ENCODE data around the gene TRPV6.

The TRPV6 gene

DNA sequence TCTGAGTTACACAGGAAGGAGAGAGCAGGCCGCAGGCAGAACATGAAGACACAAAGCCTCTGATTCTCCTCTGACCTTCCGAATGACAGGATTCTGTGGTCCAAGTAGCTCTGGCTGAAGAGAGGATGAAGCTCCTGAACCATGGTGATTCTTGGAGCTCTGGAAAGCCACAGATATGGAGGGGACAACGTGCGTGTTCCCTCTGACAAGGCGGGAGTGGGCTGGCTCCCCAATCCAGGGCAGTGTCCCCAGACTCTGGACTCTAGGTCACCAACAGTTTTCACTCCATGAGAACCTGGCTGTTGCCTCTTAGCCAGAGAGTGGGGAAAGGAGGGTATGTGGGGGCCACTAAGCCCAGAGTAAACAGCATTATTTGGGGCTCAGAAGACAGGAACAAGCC lies 7.4 kb upstream of the TRPV6 start:
- Histone ChIP-seq H3K27ac (ENCODE audit: low read length) (no peak overlapping the region), H3K27me3 (ENCODE audit: control insufficient read depth, insufficient read depth, low read length) (no peaks in the 10 kb centered on the region), H3K4me1 (ENCODE audit: control insufficient read depth, low read depth, low read length) (no peaks in the 10 kb centered on the region), H3K4me3 (ENCODE audit: low read length) (no peak overlapping the region), H3K9ac (ENCODE audit: low read length) (no peak overlapping the region), H3K9me3 (ENCODE audit: control insufficient read depth, low read depth, low read length) (no peaks in the 10 kb centered on the region), H3K36me3 (ENCODE audit: control insufficient read depth, low read depth, low read length) (no peaks in the 10 kb centered on the region)

DNA sequence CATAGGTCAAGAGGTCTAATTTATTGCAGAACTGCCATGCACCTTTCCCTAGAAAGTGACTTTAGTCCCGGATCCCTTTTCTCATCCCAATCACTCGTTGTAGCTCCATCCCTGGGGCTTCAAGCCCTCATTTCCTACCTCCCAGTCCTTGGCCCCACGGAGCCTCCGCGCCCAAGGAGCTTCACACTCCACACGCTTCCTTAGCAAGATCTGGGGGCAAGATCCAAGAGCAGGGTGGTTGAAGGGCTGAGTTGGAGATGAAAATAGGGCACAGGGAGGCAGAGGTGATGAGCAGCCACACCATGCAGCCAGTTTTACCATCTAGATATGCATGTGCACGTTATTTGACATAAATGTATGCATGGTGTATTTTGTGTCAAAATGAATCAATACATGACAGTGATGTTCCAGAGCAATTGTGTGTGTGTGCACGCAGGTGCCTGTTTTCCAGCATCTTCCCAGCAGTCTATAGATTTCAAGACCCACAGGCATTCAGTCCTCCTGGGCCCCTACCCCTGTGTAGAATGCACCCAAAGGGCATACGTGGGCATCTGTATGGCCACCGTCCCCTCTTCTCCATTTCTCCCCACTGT lies 6.0 kb upstream of the TRPV6 start:
- no peak overlapping the region for H3K4me3 ChIP-seq (ENCODE audit: low read length)
- no peaks in the 10 kb centered on the region for H3K9me3 ChIP-seq (ENCODE audit: control insufficient read depth, low read depth, low read length)
- H3K27ac ChIP-seq (ENCODE audit: low read length), result no peak overlapping the region
- H3K4me1 ChIP-seq (ENCODE audit: control insufficient read depth, low read depth, low read length), result no peaks in the 10 kb centered on the region
- no peaks in the 10 kb centered on the region for H3K27me3 ChIP-seq (ENCODE audit: control insufficient read depth, insufficient read depth, low read length)
- H3K36me3 ChIP-seq (ENCODE audit: control insufficient read depth, low read depth, low read length), result no peaks in the 10 kb centered on the region
- H3K9ac ChIP-seq (ENCODE audit: low read length), result no peak overlapping the region

DNA sequence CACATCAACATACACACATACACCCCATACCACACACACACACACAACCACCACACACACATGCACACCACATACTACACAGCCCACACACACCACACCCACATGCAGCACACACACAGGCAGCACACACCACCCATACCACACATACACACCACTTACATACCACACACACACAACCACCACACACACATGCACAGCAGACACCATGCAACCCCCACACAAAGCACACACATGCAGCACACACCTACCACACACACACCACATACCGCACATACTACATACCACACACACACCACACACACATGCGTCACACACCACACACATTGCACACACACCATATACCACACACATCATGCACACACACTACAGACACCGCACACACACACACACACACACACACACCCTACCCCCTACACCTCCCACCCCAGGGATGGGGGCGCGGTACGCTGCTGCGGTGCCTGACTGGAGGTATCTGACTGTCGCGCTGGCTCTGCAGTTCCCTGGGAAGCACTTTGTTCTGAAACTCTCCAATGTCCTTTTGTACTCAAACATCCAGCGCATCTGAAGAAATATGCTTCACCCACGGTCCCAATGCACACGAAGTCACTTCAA lies 5.4 kb upstream of the TRPV6 start:
- no peaks in the 10 kb centered on the region for H3K9me3 ChIP-seq (ENCODE audit: control insufficient read depth, low read depth, low read length)
- H3K9ac ChIP-seq (ENCODE audit: low read length), result no peak overlapping the region
- H3K27me3 ChIP-seq (ENCODE audit: control insufficient read depth, insufficient read depth, low read length), result no peaks in the 10 kb centered on the region
- H3K27ac ChIP-seq (ENCODE audit: low read length), result no peak overlapping the region
- no peaks in the 10 kb centered on the region for H3K4me1 ChIP-seq (ENCODE audit: control insufficient read depth, low read depth, low read length)
- no peak overlapping the region for H3K4me3 ChIP-seq (ENCODE audit: low read length)
- no peaks in the 10 kb centered on the region for H3K36me3 ChIP-seq (ENCODE audit: control insufficient read depth, low read depth, low read length)

DNA sequence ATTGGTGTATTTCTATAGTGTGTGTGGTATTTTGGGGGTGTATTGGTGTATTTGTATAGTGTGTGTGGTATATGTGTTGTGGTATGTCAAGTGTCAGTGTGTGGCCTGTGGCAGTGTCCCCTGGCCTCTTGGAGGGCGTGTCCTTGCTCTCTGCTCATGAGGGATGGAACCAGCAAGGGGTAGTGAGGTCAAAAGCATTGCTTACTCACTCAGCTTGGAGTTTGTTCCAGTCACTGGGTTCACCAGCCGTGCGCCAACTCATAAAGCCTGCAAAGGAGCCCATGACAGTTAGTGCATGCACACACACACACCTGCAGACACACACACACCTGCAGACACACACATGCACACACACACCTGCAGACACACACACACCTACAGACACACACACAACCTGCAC lies 4.3 kb upstream of the TRPV6 start:
- no peak overlapping the region for H3K27ac ChIP-seq (ENCODE audit: low read length)
- H3K9ac ChIP-seq (ENCODE audit: low read length), result no peak overlapping the region
- H3K4me3 ChIP-seq (ENCODE audit: low read length), result no peak overlapping the region
- no peaks in the 10 kb centered on the region for H3K9me3 ChIP-seq (ENCODE audit: control insufficient read depth, low read depth, low read length)
- H3K36me3 ChIP-seq (ENCODE audit: control insufficient read depth, low read depth, low read length), result no peaks in the 10 kb centered on the region
- H3K27me3 ChIP-seq (ENCODE audit: control insufficient read depth, insufficient read depth, low read length), result no peaks in the 10 kb centered on the region
- H3K4me1 ChIP-seq (ENCODE audit: control insufficient read depth, low read depth, low read length), result no peaks in the 10 kb centered on the region

DNA sequence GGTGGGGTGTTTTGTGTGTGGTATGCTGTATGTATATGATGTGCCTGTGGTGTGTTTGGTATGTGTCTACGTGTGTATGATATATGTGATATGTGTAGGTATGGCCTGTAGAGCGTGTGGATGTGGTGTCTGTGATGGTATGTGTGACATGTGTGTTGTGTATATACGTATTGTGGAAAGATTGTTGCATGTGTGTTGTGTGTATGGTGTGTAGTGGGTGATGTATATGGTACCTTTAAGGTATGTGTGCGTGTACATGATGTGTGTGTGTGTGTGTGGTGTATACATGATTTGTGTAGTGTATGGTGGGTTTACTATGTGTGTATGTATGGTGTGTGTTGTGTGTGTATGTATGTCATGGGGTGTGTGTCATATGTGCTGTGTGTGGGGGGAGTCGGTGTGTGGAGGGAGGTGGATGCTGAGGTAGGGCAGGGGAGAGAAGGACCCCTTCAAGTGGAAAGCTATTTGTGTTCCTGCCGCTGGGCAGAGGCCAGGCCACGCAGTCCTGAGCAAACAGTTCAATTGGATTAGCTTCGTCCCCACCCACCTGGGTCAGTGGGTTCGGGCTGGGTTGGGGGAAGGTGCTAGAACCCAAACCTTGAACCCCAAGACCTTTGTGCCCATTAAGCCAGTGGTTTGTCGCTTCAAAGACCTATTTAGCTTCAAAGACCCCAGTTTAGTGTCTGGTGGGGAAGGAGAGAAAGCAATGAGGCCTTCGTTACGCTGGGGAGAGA lies 1.9 kb upstream of the TRPV6 start:
- Histone ChIP-seq H3K36me3 (ENCODE audit: control insufficient read depth, low read depth, low read length) (no peaks in the 10 kb centered on the region), H3K27ac (ENCODE audit: low read length) (no peak overlapping the region), H3K4me3 (ENCODE audit: low read length) (no peak overlapping the region), H3K9ac (ENCODE audit: low read length) (no peak overlapping the region), H3K9me3 (ENCODE audit: control insufficient read depth, low read depth, low read length) (no peaks in the 10 kb centered on the region), H3K27me3 (ENCODE audit: control insufficient read depth, insufficient read depth, low read length) (no peaks in the 10 kb centered on the region), H3K4me1 (ENCODE audit: control insufficient read depth, low read depth, low read length) (no peaks in the 10 kb centered on the region)

DNA sequence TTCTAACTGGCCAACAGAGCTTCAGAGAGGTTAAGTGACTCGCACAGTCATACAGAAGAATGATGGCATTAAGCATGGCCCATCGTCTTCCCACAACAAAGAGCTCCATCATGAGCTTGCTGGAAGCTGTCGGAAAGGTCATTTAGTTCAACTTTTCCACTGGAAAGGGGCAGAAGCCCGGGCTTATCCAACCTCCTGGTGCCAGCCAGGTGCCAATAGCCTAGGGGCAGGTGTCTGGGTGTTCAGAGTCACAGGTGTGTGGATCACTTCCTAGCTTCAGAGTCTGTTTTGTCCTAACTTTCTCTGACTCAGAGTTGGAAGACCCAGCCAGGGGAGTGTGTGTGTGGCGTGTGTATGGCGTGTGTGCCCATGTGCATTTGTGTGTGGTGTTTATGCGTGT lies 1.3 kb upstream of the TRPV6 start:
- Histone ChIP-seq H3K9me3 (ENCODE audit: control insufficient read depth, low read depth, low read length) (no peaks in the 10 kb centered on the region), H3K27me3 (ENCODE audit: control insufficient read depth, insufficient read depth, low read length) (no peaks in the 10 kb centered on the region), H3K27ac (ENCODE audit: low read length) (no peak overlapping the region), H3K4me3 (ENCODE audit: low read length) (no peak overlapping the region), H3K4me1 (ENCODE audit: control insufficient read depth, low read depth, low read length) (no peaks in the 10 kb centered on the region), H3K36me3 (ENCODE audit: control insufficient read depth, low read depth, low read length) (no peaks in the 10 kb centered on the region), H3K9ac (ENCODE audit: low read length) (no peak overlapping the region)

DNA sequence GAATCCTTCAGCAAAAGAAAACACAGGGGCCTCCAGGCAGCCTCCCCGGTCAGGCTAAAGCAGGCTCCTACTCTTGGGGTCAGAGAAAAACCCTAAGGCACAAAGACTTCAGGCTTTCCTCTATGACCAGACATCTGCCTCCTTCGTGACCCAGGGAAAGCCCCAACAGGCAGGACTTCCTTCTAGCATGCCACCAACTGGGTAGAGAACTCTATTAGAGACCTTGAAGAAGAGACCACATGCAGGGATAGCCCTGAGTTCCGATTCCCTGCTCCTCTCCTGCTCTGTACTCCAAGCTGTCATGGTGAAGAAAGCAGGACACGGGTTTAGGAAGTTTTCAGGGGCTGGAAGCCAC lies 1.3 kb downstream of the TRPV6 start:
- Histone ChIP-seq H3K9me3 (ENCODE audit: control insufficient read depth, low read depth, low read length) (no peaks in the 10 kb centered on the region), H3K27me3 (ENCODE audit: control insufficient read depth, insufficient read depth, low read length) (no peaks in the 10 kb centered on the region), H3K36me3 (ENCODE audit: control insufficient read depth, low read depth, low read length) (no peaks in the 10 kb centered on the region), H3K4me3 (ENCODE audit: low read length) (no peak overlapping the region), H3K27ac (ENCODE audit: low read length) (no peak overlapping the region), H3K9ac (ENCODE audit: low read length) (no peak overlapping the region), H3K4me1 (ENCODE audit: control insufficient read depth, low read depth, low read length) (no peaks in the 10 kb centered on the region)

DNA sequence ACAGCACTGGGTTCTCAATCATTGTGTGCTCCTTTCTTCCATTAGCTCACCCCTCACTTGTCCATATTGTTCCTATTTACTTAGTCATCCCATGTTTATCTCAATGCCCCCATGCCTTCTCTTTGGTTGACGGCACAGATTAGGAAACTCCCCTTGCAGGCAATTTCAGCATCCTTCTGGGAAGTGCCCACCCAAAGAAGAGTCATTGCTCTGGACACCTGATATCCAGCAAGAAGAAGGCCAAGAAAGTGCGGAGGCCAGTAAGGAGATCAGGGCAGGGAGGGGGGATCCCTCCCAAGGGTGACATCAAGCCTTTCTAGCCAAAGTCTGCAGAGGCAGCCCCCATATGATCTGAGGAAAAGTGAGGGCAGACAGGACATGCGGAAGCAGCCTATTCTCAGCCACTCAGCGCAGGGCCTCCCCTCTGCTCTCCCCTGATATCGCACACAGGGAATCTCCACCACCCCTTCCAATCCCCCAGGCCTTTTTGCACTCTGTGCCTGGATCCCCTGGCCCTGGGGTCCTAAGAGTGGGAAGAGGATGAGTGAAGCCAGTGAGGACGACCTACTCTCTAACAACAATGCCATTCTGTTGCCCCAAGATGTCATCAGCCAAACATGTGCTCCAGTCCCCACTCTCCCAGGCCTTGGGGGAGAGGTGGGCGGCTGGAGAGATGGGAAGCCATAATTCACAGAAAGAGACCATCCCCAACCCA lies 1.8 kb downstream of the TRPV6 start:
- no peaks in the 10 kb centered on the region for H3K4me1 ChIP-seq (ENCODE audit: control insufficient read depth, low read depth, low read length)
- no peaks in the 10 kb centered on the region for H3K27me3 ChIP-seq (ENCODE audit: control insufficient read depth, insufficient read depth, low read length)
- no peaks in the 10 kb centered on the region for H3K9me3 ChIP-seq (ENCODE audit: control insufficient read depth, low read depth, low read length)
- no peaks in the 10 kb centered on the region for H3K36me3 ChIP-seq (ENCODE audit: control insufficient read depth, low read depth, low read length)
- H3K27ac ChIP-seq (ENCODE audit: low read length), result no peak overlapping the region
- H3K9ac ChIP-seq (ENCODE audit: low read length), result no peak overlapping the region
- no peak overlapping the region for H3K4me3 ChIP-seq (ENCODE audit: low read length)

DNA sequence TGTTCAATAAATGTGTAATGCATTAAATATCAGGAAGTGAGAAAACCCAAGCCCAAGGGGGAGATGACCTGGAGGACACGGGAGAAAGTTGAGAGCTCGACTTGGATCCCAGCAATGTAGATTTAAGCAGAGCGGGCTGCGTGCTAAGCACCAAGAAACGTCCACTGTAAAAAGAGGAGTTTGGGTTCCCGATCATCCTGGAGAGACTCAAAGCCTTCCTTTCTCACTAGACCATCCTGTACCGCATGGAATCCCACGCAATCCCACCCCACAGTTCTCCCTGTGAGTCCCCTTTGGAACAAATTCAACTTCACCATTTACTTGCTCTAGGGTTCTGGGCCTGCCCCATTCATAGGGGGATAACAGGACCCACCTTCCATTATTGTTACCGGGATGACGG lies 2.4 kb downstream of the TRPV6 start:
- no peak overlapping the region for H3K9ac ChIP-seq (ENCODE audit: low read length)
- H3K36me3 ChIP-seq (ENCODE audit: control insufficient read depth, low read depth, low read length), result no peaks in the 10 kb centered on the region
- H3K4me3 ChIP-seq (ENCODE audit: low read length), result no peak overlapping the region
- no peak overlapping the region for H3K27ac ChIP-seq (ENCODE audit: low read length)
- no peaks in the 10 kb centered on the region for H3K4me1 ChIP-seq (ENCODE audit: control insufficient read depth, low read depth, low read length)
- no peaks in the 10 kb centered on the region for H3K27me3 ChIP-seq (ENCODE audit: control insufficient read depth, insufficient read depth, low read length)
- no peaks in the 10 kb centered on the region for H3K9me3 ChIP-seq (ENCODE audit: control insufficient read depth, low read depth, low read length)

DNA sequence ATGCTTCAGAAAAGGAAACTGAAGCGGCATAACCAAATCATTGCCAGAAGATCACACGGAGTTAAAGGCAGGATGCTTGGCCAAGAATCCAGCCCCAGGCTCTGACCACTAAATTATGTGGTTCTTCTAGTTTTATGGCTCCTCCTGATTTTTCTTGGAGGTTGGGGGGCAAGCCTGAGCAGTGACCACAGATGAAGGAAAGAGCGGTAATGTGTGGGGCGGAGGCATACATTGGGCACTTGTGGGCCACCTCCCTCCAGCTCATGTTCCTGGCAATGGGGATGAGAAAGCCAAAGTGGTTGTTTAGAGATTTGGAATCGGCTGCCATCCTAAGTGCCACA lies 3.2 kb downstream of the TRPV6 start:
- Histone ChIP-seq H3K27me3 (ENCODE audit: control insufficient read depth, insufficient read depth, low read length) (no peaks in the 10 kb centered on the region), H3K36me3 (ENCODE audit: control insufficient read depth, low read depth, low read length) (no peaks in the 10 kb centered on the region), H3K9me3 (ENCODE audit: control insufficient read depth, low read depth, low read length) (no peaks in the 10 kb centered on the region), H3K9ac (ENCODE audit: low read length) (no peak overlapping the region), H3K4me1 (ENCODE audit: control insufficient read depth, low read depth, low read length) (no peaks in the 10 kb centered on the region), H3K27ac (ENCODE audit: low read length) (no peak overlapping the region), H3K4me3 (ENCODE audit: low read length) (no peak overlapping the region)

DNA sequence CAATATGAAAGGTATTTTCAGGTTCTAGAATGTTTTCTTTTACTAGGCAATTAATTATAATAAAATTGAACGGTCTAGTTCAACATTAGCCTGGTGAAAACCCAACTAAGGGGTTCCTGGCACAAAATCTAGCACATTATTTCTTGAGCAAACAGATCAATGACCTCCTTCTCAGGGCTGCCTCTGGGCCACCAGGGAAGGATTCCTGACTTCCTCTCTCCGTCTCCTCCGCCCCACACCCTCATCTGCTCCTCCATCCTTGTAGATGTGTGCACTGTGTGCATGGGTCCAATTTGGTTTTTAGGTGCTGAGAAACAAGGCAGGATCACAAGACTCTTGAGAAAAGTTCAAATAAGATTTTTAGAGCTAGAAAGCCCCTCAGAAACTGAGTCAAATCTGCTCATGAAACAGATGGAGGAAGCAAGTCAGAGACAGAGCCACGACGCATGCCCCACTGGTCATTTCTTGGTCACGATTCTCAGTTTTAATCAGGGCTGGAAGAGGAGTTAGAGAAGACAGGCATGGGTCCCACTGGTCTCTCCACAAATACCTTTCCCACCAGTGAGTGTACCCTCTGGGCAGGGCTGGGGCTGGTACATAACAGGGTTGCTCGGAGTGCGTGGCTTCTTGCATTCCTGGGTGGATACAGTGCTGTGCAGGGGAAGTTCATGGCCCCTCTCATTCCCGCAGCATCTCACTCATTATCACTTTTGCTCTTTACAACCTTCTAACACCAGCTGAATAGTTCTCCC lies 3.8 kb downstream of the TRPV6 start:
- no peaks in the 10 kb centered on the region for H3K36me3 ChIP-seq (ENCODE audit: control insufficient read depth, low read depth, low read length)
- no peaks in the 10 kb centered on the region for H3K4me1 ChIP-seq (ENCODE audit: control insufficient read depth, low read depth, low read length)
- H3K9ac ChIP-seq (ENCODE audit: low read length), result no peak overlapping the region
- H3K4me3 ChIP-seq (ENCODE audit: low read length), result no peak overlapping the region
- H3K27me3 ChIP-seq (ENCODE audit: control insufficient read depth, insufficient read depth, low read length), result no peaks in the 10 kb centered on the region
- H3K27ac ChIP-seq (ENCODE audit: low read length), result no peak overlapping the region
- no peaks in the 10 kb centered on the region for H3K9me3 ChIP-seq (ENCODE audit: control insufficient read depth, low read depth, low read length)
